H1 (cell line): ENCODE results near the gene FLCN. TPM values are rescaled to one million over a fixed set of nuclear protein-coding genes. Genes with fewer than 3 reads are reported as not detected.

Experiments
- EP300 ChIP-seq, 2 experiments: IDR thresholded peaks; 1 replicate in 1 of 2; 2 replicates in 1 of 2; pipeline ENCODE4 v1.6.1; 2011 to 2012; ENCODE audit warnings: low read depth in 2 of 2, low read length in 2 of 2, mild to moderate bottlenecking in 2 of 2, borderline replicate concordance in 1 of 2, inconsistent platforms in 1 of 2, moderate library complexity in 1 of 2
- GTF2F1 ChIP-seq: IDR thresholded peaks from 2 replicates; pipeline ENCODE4 v1.6.1; 2012; ENCODE audit warnings: low read depth, low read length, improper control_type of control experiment, borderline replicate concordance
- HDAC6 ChIP-seq: IDR thresholded peaks from one replicate; pipeline ENCODE4 v1.7.1; 2012; ENCODE audit warnings: low read depth, mild to moderate bottlenecking, inconsistent platforms, low read length, moderate library complexity
- POU5F1 ChIP-seq: IDR thresholded peaks from 2 replicates; pipeline ENCODE4 v1.6.1; 2011; ENCODE audit warnings: low read depth, mild to moderate bottlenecking, low read length, moderate library complexity
- polyA plus RNA-seq, 7 experiments: library from polyadenylated mRNA; depleted of rRNA in 3 of 7; stranded (reverse) in 5 of 7; unstranded in 2 of 7; fragments of >200 nt in 5 of 7; fragments of 200-250 nt in 2 of 7; gene quantifications; 1 replicate in 5 of 7; 2 replicates in 1 of 7; 4 replicates in 1 of 7; pipeline versions ENCODE4 v1.2.1 to v1.2.3, GENCODE V29; 2011 to 2013; ENCODE audit warnings: missing spikeins in 2 of 7, mixed read lengths in 2 of 7
- total RNA-seq: library from RNA; stranded (reverse); fragmentation: NEBNext Ultra II Directional; extraction: Animal tissue kit (Norgen Biotek cat#: 25700); gene quantifications from 2 replicates; pipeline ENCODE4 v1.2.1, GENCODE V29; 2021

Gene FLCN
- total and polyA plus RNA-seq, 2 of the 8 experiments (the other 6 are each of a cell fraction or from before 2014, with no cell fraction given): 15.6 to 34.6 TPM

DNA sequence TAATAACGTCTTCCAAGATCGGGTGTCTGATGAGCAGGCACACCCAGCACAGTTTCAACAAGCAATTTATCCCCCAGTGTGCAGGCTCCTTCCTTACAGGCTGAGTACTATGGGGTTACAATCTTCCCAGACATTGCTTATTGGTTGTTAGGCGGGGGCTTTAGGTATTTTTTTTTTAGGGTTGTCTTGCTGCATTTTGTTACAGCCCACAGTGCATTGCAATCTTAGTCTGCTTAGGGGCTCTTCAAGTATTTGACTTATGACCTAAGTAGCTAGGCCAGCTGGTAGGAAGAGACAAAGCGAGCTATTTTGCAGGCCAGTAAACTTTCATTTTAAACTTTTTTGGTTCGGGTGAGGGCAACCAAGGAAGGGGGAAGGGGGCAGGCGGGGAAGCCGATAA, 36.7 kb downstream of the FLCN start (continued):
- TF ChIP-seq POU5F1 (no peak), EP300 (IDR thresholded peaks at IDR 0.05; ENCODE audit: borderline replicate concordance in 1 of 2, low read depth in 2 of 2, low read length in 2 of 2) (no peak), HDAC6 (no peak), GTF2F1 (no peak)
